BLaER1 (cell line): Measurements from ENCODE around the gene MYCL.

Experiments
- H3K27ac ChIP-seq: shearing (Covaris generic); formaldehyde crosslinking; 2 replicates; pipeline ENCODE4 v1.8.1; 2022
- H3K27me3 ChIP-seq: shearing (Covaris generic); formaldehyde crosslinking; 2 replicates; pipeline ENCODE4 v1.8.1; 2022
- H3K36me3 ChIP-seq: shearing (Covaris generic); formaldehyde crosslinking; 2 replicates; pipeline ENCODE4 v1.8.1; 2022
- H3K4me1 ChIP-seq: shearing (Covaris generic); formaldehyde crosslinking; 2 replicates; pipeline ENCODE4 v1.8.1; 2022
- H3K4me2 ChIP-seq: shearing (Covaris generic); formaldehyde crosslinking; 2 replicates; pipeline ENCODE4 v1.8.1; 2022
- H3K4me3 ChIP-seq: shearing (Covaris generic); formaldehyde crosslinking; 2 replicates; pipeline ENCODE4 v1.8.1; 2022
- H3K9ac ChIP-seq: shearing (Covaris generic); formaldehyde crosslinking; 2 replicates; pipeline ENCODE4 v1.8.1; 2022
- H3K9me3 ChIP-seq: shearing (Covaris generic); formaldehyde crosslinking; 2 replicates; pipeline ENCODE4 v1.8.1; 2022
- H4K20me1 ChIP-seq: shearing (Covaris generic); formaldehyde crosslinking; 2 replicates; pipeline ENCODE4 v1.8.1; 2022
- Cebpa-rat ChIP-seq: shearing (Covaris generic); IDR thresholded peaks from 2 replicates; pipeline ENCODE4 v1.8.1; 2022

Gene MYCL, protein sequence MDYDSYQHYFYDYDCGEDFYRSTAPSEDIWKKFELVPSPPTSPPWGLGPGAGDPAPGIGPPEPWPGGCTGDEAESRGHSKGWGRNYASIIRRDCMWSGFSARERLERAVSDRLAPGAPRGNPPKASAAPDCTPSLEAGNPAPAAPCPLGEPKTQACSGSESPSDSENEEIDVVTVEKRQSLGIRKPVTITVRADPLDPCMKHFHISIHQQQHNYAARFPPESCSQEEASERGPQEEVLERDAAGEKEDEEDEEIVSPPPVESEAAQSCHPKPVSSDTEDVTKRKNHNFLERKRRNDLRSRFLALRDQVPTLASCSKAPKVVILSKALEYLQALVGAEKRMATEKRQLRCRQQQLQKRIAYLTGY

DNA sequence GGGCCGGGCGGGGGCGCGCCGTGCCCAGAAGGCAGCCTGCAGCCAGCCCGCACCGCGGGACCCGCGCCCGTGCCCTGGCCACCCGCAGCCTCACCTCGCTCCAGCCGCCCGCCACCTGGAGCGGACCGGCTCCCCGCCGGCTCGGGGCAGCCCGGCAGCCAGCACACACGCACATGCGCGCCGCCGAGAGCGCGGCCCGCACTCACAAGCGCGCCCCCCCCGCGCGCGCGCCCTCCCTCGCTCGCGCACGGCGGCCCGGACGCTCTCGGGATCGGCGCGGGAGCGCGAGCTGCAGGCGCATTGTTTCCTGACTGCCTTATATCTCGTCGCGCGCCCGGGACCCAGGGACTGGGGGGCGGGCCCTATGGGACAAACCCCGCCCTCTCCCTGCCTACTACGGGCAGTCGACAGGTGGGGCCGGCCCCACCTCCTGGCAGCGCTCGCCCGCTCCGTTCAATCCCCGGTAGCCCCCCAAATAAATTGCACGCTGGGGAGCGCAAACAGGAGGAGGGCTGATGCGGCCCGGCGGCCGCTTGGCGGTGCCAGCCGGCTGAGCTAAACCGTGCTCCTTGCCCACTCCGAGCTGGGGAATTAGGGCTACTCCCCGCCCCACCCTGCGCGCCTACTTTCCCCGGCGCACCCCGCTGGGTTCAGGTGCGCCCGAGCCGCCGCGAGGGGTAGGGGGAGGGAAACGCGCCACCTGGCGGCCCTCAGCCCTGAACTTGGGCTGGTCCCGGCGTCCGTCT, at the start of gene MYCL:
TSS of gene MYCL (minus strand) at position 204 of the 746 bp plus-strand sequence. CDS start 483 bp downstream, outside the sequence.
- H3K36me3 ChIP-seq = no peaks in the 10 kb centered on the region
- 0 out of 2 replicates have a peak within 1 kb of the TSS, but pooled peaks have one; percentile 36 for H3K27ac ChIP-seq
- peak within 1 kb of the TSS; percentile 97 for H3K4me2 ChIP-seq
- H3K9me3 ChIP-seq = no peaks in the 10 kb centered on the region
- peaks cover 10% of the 10 kb centered on the region; the same call in 1 of the 2 replicates for H4K20me1 ChIP-seq
- peaks cover 10% of the 10 kb centered on the region for H3K4me1 ChIP-seq
- peak within 1 kb of the TSS; percentile 70 for H3K9ac ChIP-seq
- H3K4me3 ChIP-seq = peak within 1 kb of the TSS; percentile 82
- peaks cover 69% of the 10 kb centered on the region for H3K27me3 ChIP-seq
- no peak for TF ChIP-seq Cebpa-rat

DNA sequence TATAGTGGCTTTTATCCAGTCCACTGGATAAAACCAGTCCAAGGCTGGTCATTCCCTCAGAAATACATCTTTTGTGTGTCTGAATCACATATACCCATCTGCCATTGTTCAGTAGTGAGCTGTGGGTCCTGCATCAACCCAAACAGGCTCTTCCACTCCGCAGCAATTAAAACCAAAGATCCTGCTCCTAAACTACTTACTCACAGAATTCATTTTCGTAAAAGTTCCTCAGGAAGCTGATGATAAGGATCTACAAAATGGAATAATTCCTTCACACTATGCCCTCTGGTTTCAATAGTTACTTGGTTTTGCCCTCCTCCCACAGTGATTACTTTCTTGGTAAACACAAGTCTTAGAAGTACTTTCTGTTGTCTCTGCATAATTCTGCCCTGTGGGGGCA, 48.2 kb upstream of the MYCL start:
- no peaks in the 10 kb centered on the region for H4K20me1 ChIP-seq
- H3K4me2 ChIP-seq = no peak overlapping the region
- H3K4me1 ChIP-seq = peaks cover 17% of the 10 kb centered on the region
- H3K27ac ChIP-seq = no peak overlapping the region
- H3K36me3 ChIP-seq = no peaks in the 10 kb centered on the region
- no peaks in the 10 kb centered on the region for H3K27me3 ChIP-seq
- no peak overlapping the region for H3K9ac ChIP-seq
- no peak for TF ChIP-seq Cebpa-rat
- H3K4me3 ChIP-seq = no peak overlapping the region
- no peaks in the 10 kb centered on the region for H3K9me3 ChIP-seq

DNA sequence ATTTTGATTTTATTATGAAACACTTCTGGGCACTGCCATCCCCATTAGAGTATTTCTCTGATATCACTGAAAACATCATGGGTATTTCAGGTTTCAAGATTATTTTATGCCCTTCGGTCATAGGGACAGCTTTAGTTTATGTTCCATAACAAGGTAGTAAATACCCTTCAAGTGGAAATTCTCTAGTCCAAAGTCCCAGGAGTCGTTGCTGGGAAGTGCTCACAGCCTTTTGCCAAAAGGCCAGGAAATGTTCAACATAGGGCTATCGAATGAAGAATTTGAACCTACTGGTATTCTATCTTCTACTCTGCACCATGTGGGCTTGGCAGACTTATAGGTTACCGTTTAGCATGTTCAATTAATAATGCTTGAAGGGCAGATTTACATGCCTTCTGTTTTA, 45.5 kb upstream of the MYCL start:
- H3K27me3 ChIP-seq = no peaks in the 10 kb centered on the region
- H3K27ac ChIP-seq = no peak overlapping the region
- no peak overlapping the region for H3K4me3 ChIP-seq
- no peak overlapping the region for H3K4me2 ChIP-seq
- no peaks in the 10 kb centered on the region for H3K36me3 ChIP-seq
- H4K20me1 ChIP-seq = no peaks in the 10 kb centered on the region
- no peak overlapping the region for H3K9ac ChIP-seq
- peaks cover 9% of the 10 kb centered on the region for H3K4me1 ChIP-seq
- no peaks in the 10 kb centered on the region for H3K9me3 ChIP-seq
- no peak for TF ChIP-seq Cebpa-rat

DNA sequence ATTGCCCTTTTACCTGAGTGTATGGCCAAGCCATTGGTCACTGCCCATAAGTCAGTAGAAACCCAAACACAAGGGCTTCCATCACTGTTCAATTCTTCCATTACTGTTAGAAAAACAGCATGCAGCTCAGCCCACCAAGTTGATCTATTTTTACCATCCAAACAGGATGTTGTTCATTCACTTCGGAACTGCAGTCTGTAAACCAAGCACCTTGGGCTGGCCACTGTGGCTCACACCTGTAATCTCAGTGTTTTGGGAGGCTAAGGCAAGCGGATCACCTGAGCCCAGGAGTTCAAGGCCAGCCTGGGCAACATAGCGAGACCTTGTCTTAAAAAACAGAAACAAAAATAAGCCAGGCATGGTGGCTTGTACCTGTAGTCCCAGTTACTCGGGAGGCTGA, 44.5 kb upstream of the MYCL start:
- H3K9ac ChIP-seq = no peak overlapping the region
- H3K9me3 ChIP-seq = no peaks in the 10 kb centered on the region
- H3K4me2 ChIP-seq = peak overlapping the region; percentile 39
- H3K36me3 ChIP-seq = no peaks in the 10 kb centered on the region
- TF ChIP-seq Cebpa-rat = no peak
- peaks cover 11% of the 10 kb centered on the region for H3K4me1 ChIP-seq
- H4K20me1 ChIP-seq = no peaks in the 10 kb centered on the region
- no peak overlapping the region for H3K27ac ChIP-seq
- H3K4me3 ChIP-seq = no peak overlapping the region
- no peaks in the 10 kb centered on the region for H3K27me3 ChIP-seq

GRCh38 chr1:39944410-39945112, 42.8 kb upstream of the MYCL start:
- Histone ChIP-seq H3K27me3 (no peaks in the 10 kb centered on the region), H3K9ac (no peak overlapping the region), H4K20me1 (no peaks in the 10 kb centered on the region), H3K36me3 (no peaks in the 10 kb centered on the region), H3K9me3 (no peaks in the 10 kb centered on the region), H3K4me3 (no peak overlapping the region), H3K4me2 (no peak overlapping the region), H3K4me1 (peaks cover 17% of the 10 kb centered on the region), H3K27ac (no peak overlapping the region)
- no peak for TF ChIP-seq Cebpa-rat

- H3K4me3 ChIP-seq = no peak overlapping the region
- H3K9me3 ChIP-seq = no peaks in the 10 kb centered on the region
- no peak for TF ChIP-seq Cebpa-rat
- H3K4me1 ChIP-seq = peaks cover 17% of the 10 kb centered on the region
- no peak overlapping the region for H3K9ac ChIP-seq
- H3K27ac ChIP-seq = no peak overlapping the region
- H3K4me2 ChIP-seq = no peak overlapping the region
- no peaks in the 10 kb centered on the region for H3K27me3 ChIP-seq
- H3K36me3 ChIP-seq = no peaks in the 10 kb centered on the region
- H4K20me1 ChIP-seq = no peaks in the 10 kb centered on the region
These were observed 42.0 kb upstream of the MYCL start for GRCh38 chr1:39943471-39944290.

- H3K9ac ChIP-seq = no peak overlapping the region
- H3K9me3 ChIP-seq = no peaks in the 10 kb centered on the region
- H3K27ac ChIP-seq = no peak overlapping the region
- peak overlapping the region; percentile 28; the same call in 1 of the 2 replicates for H3K4me2 ChIP-seq
- H3K4me1 ChIP-seq = peaks cover 13% of the 10 kb centered on the region
- no peaks in the 10 kb centered on the region for H3K27me3 ChIP-seq
- no peaks in the 10 kb centered on the region for H3K36me3 ChIP-seq
- no peak overlapping the region for H3K4me3 ChIP-seq
- no peak for TF ChIP-seq Cebpa-rat
- H4K20me1 ChIP-seq = no peaks in the 10 kb centered on the region
These were observed 39.5 kb upstream of the MYCL start for GRCh38 chr1:39940980-39941871.

GRCh38 chr1:39940253-39940652, 38.5 kb upstream of the MYCL start:
- no peak overlapping the region for H3K4me2 ChIP-seq
- TF ChIP-seq Cebpa-rat = no peak

More at GRCh38 chr1:39940253-39940652, 38.5 kb upstream of the MYCL start:
- no peak overlapping the region for H3K4me3 ChIP-seq
- H3K27ac ChIP-seq = no peak overlapping the region
- H3K9ac ChIP-seq = no peak overlapping the region
- H3K9me3 ChIP-seq = no peaks in the 10 kb centered on the region
- H3K36me3 ChIP-seq = no peaks in the 10 kb centered on the region
- H3K27me3 ChIP-seq = no peaks in the 10 kb centered on the region
- H3K4me1 ChIP-seq = peaks cover 8% of the 10 kb centered on the region
- no peaks in the 10 kb centered on the region for H4K20me1 ChIP-seq
